ENCODE data around the gene DDX54. TPM values are rescaled to one million over a fixed set of nuclear protein-coding genes. Genes with fewer than 3 reads are reported as not detected.
"Not testable (repeated sequence)": the region's sequence is repeated elsewhere in the genome, so short reads cannot be mapped to it uniquely, and the experiment has no call there.

The DDX54 gene
- total RNA-seq, 1 donor from 2014 or later, result 112 TPM

- no peak overlapping the region for H3K4me3 ChIP-seq (ENCODE audit: low read depth, low read length)
- DNase-seq (ENCODE audit: low read depth), result peak; percentile 99
- TF ChIP-seq CTCF (conservative IDR thresholded peaks at IDR 0.05; ENCODE audit: low read depth, low read length), result no peak
These were observed 29.7 kb upstream of the DDX54 start for GRCh38 chr12:113214895-113215400.

- no peak for DNase-seq (ENCODE audit: low read depth)
- TF ChIP-seq CTCF (conservative IDR thresholded peaks at IDR 0.05; ENCODE audit: low read depth, low read length), result no peak
- no peak overlapping the region for H3K4me3 ChIP-seq (ENCODE audit: low read depth, low read length)
These were observed 25.9 kb upstream of the DDX54 start for GRCh38 chr12:113211160-113211559.

DNA sequence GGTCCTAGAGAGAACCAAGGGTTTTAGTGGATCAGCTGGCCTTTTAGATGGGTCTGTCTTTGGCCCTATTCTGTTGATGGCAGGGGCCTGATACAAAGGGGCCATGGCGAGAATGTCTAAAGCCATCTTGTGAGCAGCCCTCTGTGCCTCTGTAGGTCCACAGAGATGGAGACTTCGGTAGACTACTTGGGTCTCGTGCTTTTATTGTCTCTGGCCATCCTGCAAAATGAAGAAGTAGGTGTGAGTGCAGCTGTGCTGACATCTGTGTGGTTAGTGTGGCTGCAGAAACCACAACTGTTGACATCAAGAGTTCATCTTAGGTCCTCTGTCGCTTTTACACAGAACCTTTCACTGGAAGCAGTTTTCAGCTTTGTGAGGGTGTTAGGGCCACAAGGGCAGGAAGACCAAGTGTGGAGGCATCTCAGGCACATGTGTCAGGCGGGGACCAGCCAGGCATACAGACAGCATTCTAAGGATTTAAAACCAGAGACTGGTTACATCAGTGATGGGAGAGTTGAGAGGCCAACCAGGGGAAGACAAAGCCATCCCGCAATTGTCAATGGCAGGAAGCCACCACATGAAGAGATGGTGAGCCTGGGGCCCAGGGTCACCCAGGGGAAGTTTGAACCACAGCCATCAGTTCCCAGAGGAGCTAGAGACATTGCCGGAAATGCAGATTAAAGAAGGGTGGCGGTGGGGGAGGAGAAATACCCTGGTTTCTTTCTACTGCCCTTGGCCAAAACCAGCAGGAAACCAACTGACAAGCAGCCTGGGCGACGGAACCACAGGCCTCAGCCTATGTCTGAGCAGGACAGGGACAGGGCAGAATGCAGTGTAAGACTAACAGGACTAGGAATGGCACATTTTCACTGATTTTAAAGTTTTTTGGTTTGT is 23.0 kb upstream of the DDX54 start:
- DNase-seq (ENCODE audit: low read depth), result no peak
- no peak overlapping the region for H3K4me3 ChIP-seq (ENCODE audit: low read depth, low read length)
- TF ChIP-seq CTCF (conservative IDR thresholded peaks at IDR 0.05; ENCODE audit: low read depth, low read length), result no peak

GRCh38 chr12:113207613-113208040 is 22.3 kb upstream of the DDX54 start:
- no peak overlapping the region for H3K4me3 ChIP-seq (ENCODE audit: low read depth, low read length)
- DNase-seq (ENCODE audit: low read depth), result no peak
- TF ChIP-seq CTCF (conservative IDR thresholded peaks at IDR 0.05; ENCODE audit: low read depth, low read length), result no peak

DNA sequence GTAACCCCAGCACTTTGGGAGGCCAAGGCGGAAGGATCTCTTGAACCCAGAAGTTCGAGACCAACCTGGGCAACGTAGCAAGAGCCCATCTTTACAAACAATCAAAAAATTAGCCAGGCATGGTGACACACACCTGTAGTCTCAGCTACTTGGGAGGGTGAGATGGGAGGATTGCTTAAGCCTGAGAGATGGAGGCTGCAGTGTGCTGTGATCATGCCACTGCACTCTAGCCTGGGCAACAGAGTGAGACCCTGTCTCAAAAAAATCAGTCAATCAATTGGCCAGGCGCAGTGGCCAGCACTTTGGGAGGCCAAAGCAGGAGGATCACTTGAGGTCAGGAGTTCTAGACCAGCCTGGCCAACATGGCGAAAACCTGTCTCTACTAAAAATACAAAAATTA is 21.5 kb upstream of the DDX54 start:
- H3K4me3 ChIP-seq (ENCODE audit: low read depth, low read length); DNase-seq (ENCODE audit: low read depth): not testable (repeated sequence)

- no peak for TF ChIP-seq CTCF (conservative IDR thresholded peaks at IDR 0.05; ENCODE audit: low read depth, low read length)
- DNase-seq (ENCODE audit: low read depth), result no peak
- H3K4me3 ChIP-seq (ENCODE audit: low read depth, low read length), result no peak overlapping the region
These were observed 19.5 kb upstream of the DDX54 start for GRCh38 chr12:113204804-113205203.

- DNase-seq (ENCODE audit: low read depth), result no peak
- no peak for TF ChIP-seq CTCF (conservative IDR thresholded peaks at IDR 0.05; ENCODE audit: low read depth, low read length)
- no peak overlapping the region for H3K4me3 ChIP-seq (ENCODE audit: low read depth, low read length)
These were observed 18.8 kb upstream of the DDX54 start for GRCh38 chr12:113203852-113204760.
